Activated naive CD8-positive, alpha-beta T cell treated with anti-CD3 and anti-CD28 coated beads, Interleukin-2, amount 10 ng/mL, durations not matched to agents 7 days and 5 days (primary cell): ENCODE data around the gene IL3. TPM values are rescaled to one million over a fixed set of nuclear protein-coding genes. Genes with fewer than 3 reads are reported as not detected.
"Not testable (repeated sequence)": the region's sequence is repeated elsewhere in the genome, so short reads cannot be mapped to it uniquely, and the experiment has no call there.

ENCODE experiments used
- ATAC-seq: fragments of 150-1000 bp; cut with Tn5 transposase; one replicate; pipeline ENCODE4 v1.10.0; 2021; ENCODE audit warnings: low read depth, moderate library complexity
- POLR2A ChIA-PET: fragments of 350-600 bp; sonication (Branson Sonifier 250); formaldehyde crosslinking; loops from one replicate; lab custom pipeline; 2021; ENCODE audit warnings: antibody characterized with exemption; lab: Charles Lee
- DNase-seq: peaks from one replicate; pipeline ENCODE4 v3.0.0; 2021
- H3K27ac Mint-ChIP-seq: one replicate; pipeline ENCODE4 v1.8.0; 2022; ENCODE audit warnings: mild to moderate bottlenecking, mixed read lengths
- H3K27me3 Mint-ChIP-seq: one replicate; pipeline ENCODE4 v1.8.0; 2022; ENCODE audit warnings: mild to moderate bottlenecking, moderate library complexity, mixed read lengths
- H3K36me3 Mint-ChIP-seq: one replicate; pipeline ENCODE4 v1.8.0; 2021; ENCODE audit warnings: mild to moderate bottlenecking, mixed read lengths
- H3K4me1 Mint-ChIP-seq: one replicate; pipeline ENCODE4 v1.8.0; 2021; ENCODE audit warnings: mixed read lengths
- H3K4me3 Mint-ChIP-seq: one replicate; pipeline ENCODE4 v1.8.0; 2022; ENCODE audit warnings: mild to moderate bottlenecking, moderate library complexity, mixed read lengths
- H3K9me3 Mint-ChIP-seq: one replicate; pipeline ENCODE4 v1.8.0; 2021; ENCODE audit warnings: mixed read lengths
- total RNA-seq, 2 experiments: library from RNA; stranded (reverse); gene quantifications; one replicate each; pipeline ENCODE4 v1.2.3, GENCODE V29; 2021

Gene IL3
- total RNA-seq, 2 experiments from 2014 or later: not detected

DNA sequence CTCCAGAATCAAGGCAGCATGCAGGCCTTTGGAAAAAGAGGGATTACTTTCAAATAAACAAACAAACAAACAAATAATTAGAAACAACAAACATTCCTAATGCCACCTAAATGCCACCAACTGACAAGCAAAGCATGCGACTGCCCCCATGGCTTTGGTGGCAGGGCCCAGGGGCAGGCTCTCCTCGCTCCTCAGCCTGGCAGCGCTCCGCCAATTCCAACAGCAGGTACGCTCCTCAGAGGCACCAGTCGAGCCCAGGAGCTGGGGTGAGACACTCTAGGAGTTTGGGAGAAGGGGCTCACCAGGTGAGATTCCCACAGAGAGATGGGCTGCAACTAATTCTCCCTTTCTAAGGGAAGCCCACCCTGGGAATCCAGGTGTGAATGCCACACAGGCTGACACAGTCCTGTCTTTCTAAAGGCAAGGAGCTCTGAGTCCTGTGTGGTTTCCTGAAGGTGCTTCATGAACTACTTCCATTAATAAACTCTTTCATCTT is 41.0 kb downstream of the IL3 start:
- H3K4me3 Mint-ChIP-seq: peak overlapping the region; percentile 64
- H3K4me1 Mint-ChIP-seq: peaks cover 66% of the 10 kb centered on the region
- POLR2A ChIA-PET: interaction anchor here (1.0 to 1.2 kb wide), 2 partner anchors 9 to 13 kb away, joined by 4 read pairs; no protein-coding TSS in a partner anchor
- peaks cover 3% of the 10 kb centered on the region for H3K36me3 Mint-ChIP-seq
- DNase-seq: no peak
- H3K27me3 Mint-ChIP-seq: no peaks in the 10 kb centered on the region
- no peak for ATAC-seq
- no peaks in the 10 kb centered on the region for H3K9me3 Mint-ChIP-seq
- H3K27ac Mint-ChIP-seq: peak overlapping the region; percentile 85

DNA sequence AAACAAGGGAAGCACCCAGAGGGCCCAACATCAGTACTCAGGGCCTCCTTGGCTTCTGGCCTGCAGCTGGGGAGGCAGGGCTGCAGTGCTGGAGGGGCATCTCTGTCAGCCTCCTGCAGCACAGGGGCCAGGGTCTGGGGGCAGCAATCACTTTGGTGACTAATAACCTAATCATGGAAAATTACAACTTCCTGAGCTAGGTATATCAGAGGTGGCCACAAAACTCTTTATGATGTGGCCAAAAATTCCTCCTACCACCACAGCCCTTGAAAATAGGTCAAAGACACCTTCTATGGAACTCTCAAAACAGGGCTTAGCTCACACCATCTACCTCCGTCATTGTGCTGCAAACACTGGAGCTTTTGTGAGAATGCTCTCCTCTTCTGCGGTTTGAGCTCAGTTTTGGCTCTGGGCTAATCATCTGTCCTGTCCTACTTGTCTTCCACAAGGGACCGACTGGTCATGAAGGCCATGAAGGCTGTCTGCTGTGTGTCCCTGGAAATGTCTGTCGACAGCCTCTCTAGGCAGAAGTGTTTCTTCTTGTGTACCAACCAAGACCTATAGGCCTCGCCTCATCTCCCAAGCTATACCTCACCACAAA is 41.7 kb downstream of the IL3 start:
- H3K27me3 Mint-ChIP-seq: no peaks in the 10 kb centered on the region
- no peaks in the 10 kb centered on the region for H3K9me3 Mint-ChIP-seq
- DNase-seq (peak; percentile 37), ATAC-seq (no peak)
- POLR2A ChIA-PET: interaction anchor here (0.5 to 1.2 kb wide), 3 partner anchors 8 to 1946 kb away, joined by 3 to 4 read pairs (median 4); no protein-coding TSS in a partner anchor
- H3K4me1 Mint-ChIP-seq: peaks cover 63% of the 10 kb centered on the region
- peak overlapping the region; percentile 85 for H3K27ac Mint-ChIP-seq
- peaks cover 2% of the 10 kb centered on the region for H3K36me3 Mint-ChIP-seq
- H3K4me3 Mint-ChIP-seq: peak overlapping the region; percentile 25

DNA sequence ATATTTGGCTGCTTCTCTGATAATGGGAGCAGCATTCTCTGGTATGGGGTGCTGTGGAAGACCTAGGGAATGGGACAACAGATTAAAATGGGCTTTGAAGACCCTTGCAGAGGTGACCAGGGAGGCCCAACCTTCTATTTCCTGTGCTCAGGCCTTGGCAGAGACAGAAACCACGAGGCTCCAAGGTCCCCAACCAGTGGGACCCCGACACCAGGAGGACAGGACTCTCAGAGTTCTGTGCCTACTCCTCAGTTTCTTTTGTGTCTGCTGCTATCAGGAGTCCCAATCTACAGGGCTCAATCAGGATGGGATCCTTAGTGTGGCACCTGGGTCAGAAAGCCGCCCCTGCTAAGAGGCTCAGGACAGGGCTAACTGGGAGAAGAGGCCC is 42.5 kb downstream of the IL3 start:
- ATAC-seq (no peak), DNase-seq (no peak)
- Mint-ChIP-seq H3K4me3 (peak overlapping the region; percentile 17), H3K27ac (peak overlapping the region; percentile 85), H3K36me3 (peaks cover 7% of the 10 kb centered on the region), H3K9me3 (peaks cover 4% of the 10 kb centered on the region), H3K4me1 (peaks cover 65% of the 10 kb centered on the region), H3K27me3 (no peaks in the 10 kb centered on the region)
- POLR2A ChIA-PET: no interaction called here

GRCh38 chr5:132103332-132103951 is 43.0 kb downstream of the IL3 start:
- Mint-ChIP-seq H3K27ac (peak overlapping the region; percentile 85), H3K9me3 (peaks cover 6% of the 10 kb centered on the region), H3K4me3 (peak overlapping the region; percentile 64), H3K4me1 (peaks cover 64% of the 10 kb centered on the region), H3K27me3 (no peaks in the 10 kb centered on the region), H3K36me3 (peaks cover 8% of the 10 kb centered on the region)
- ATAC-seq (peak; percentile 83), DNase-seq (peak; percentile 60)
- POLR2A ChIA-PET: interaction anchor here (1.4 kb wide), 1 partner anchor 15 kb away, joined by 4 read pairs; no protein-coding TSS in a partner anchor

DNA sequence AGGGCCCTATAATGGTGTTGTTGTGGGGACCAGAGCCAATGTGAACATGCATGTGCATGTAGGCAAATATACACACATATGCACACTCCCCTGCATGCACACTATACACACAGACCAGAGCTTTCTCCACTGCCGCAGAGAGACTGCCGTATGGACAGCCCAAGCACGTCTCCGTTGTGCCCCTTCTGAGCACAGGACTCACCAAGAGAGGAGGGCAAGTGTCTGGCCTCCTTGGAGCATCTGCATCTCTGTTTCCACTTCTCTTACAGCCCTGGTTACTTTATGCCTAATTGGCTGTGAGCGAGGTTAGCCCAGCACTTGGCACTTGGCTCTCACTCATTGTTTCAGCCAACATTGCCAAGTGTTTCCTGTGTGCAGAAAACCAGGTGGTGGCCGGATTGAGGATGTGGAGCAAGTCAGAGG is 43.5 kb downstream of the IL3 start:
- Mint-ChIP-seq H3K9me3 (peaks cover 8% of the 10 kb centered on the region), H3K36me3 (peaks cover 12% of the 10 kb centered on the region), H3K4me1 (peaks cover 62% of the 10 kb centered on the region), H3K27ac (peak overlapping the region; percentile 85), H3K27me3 (no peaks in the 10 kb centered on the region), H3K4me3 (peak overlapping the region; percentile 64)
- DNase-seq (peak; percentile 58), ATAC-seq (peak; percentile 44)
- POLR2A ChIA-PET: interaction anchor here (0.6 to 1.4 kb wide), 2 partner anchors 16 to 377 kb away, joined by 3 to 4 read pairs; no protein-coding TSS in a partner anchor

DNA sequence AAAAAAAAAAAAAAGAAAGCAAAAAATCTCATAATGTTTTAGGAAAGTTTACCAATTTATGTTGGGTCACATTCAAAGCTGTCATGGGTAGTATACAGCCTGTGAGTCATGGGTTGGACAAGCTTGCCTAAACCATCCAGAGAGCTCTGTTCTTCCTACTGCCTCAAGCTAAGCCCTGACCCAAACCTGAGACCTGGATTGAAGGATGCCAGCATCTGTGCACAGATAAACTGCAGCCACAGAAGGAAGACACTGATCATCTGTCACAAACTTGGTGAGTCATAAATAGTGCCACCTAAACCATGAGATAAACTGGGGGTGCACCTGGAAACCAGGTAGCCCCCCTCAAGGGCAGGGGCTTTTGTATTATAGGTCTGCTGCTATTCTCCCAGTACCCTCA is 44.1 kb downstream of the IL3 start:
- ATAC-seq (no peak), DNase-seq (no peak)
- Mint-ChIP-seq H3K4me3 (peak overlapping the region; percentile 29), H3K36me3 (peaks cover 12% of the 10 kb centered on the region), H3K27ac (peak overlapping the region; percentile 85), H3K9me3 (peaks cover 8% of the 10 kb centered on the region), H3K27me3 (no peaks in the 10 kb centered on the region), H3K4me1 (peaks cover 56% of the 10 kb centered on the region)
- POLR2A ChIA-PET: interaction anchor here (0.6 to 1.4 kb wide), 3 partner anchors 16 to 509 kb away, joined by 3 to 13 read pairs (median 4); no protein-coding TSS in a partner anchor

DNA sequence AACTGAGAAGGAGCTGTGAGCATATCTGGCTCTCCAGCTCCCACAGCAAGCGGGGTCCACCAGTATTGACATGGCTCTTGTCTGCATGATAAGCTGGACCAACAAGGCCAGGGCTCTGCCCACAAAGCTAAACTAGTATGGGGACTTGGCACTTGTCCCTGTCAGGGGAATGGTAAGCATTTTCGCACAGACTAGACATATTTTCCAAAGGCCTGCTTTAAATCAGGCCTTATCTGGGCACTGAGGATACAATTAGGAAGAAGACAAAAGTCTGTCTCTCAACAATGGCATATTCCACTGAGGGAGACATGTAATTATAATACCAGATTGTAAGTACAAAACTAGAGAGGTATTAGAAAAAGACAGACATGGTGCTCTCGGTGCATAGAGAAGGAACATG is 45.2 kb downstream of the IL3 start:
- POLR2A ChIA-PET: no interaction called here
- no peak for DNase-seq
- peak overlapping the region; percentile 45 for H3K27ac Mint-ChIP-seq
- peaks cover 54% of the 10 kb centered on the region for H3K4me1 Mint-ChIP-seq
- H3K36me3 Mint-ChIP-seq: peaks cover 12% of the 10 kb centered on the region
- H3K4me3 Mint-ChIP-seq: no peak overlapping the region
- no peaks in the 10 kb centered on the region for H3K27me3 Mint-ChIP-seq
- H3K9me3 Mint-ChIP-seq: peaks cover 8% of the 10 kb centered on the region
- no peak for ATAC-seq

- peaks cover 51% of the 10 kb centered on the region for H3K4me1 Mint-ChIP-seq
- POLR2A ChIA-PET, H3K27me3 Mint-ChIP-seq, DNase-seq, H3K27ac Mint-ChIP-seq, ATAC-seq, H3K4me3 Mint-ChIP-seq: not testable (repeated sequence)
- peaks cover 19% of the 10 kb centered on the region for H3K36me3 Mint-ChIP-seq
- H3K9me3 Mint-ChIP-seq: peaks cover 12% of the 10 kb centered on the region
These were observed 48.0 kb downstream of the IL3 start for GRCh38 chr5:132108495-132108894.

GRCh38 chr5:132108957-132109356 is 48.5 kb downstream of the IL3 start:
- H3K27me3 Mint-ChIP-seq, ATAC-seq, H3K27ac Mint-ChIP-seq, H3K4me3 Mint-ChIP-seq, POLR2A ChIA-PET, DNase-seq: not testable (repeated sequence)
- Mint-ChIP-seq H3K9me3 (peaks cover 14% of the 10 kb centered on the region), H3K36me3 (peaks cover 19% of the 10 kb centered on the region), H3K4me1 (peaks cover 50% of the 10 kb centered on the region)

- Mint-ChIP-seq H3K4me3 (peak overlapping the region; percentile 5), H3K36me3 (peaks cover 19% of the 10 kb centered on the region), H3K9me3 (peaks cover 14% of the 10 kb centered on the region), H3K27me3 (no peaks in the 10 kb centered on the region), H3K27ac (peak overlapping the region; percentile 68), H3K4me1 (peaks cover 50% of the 10 kb centered on the region)
- ATAC-seq: no peak
- POLR2A ChIA-PET: interaction anchor here (1.3 kb wide), 1 partner anchor 7 kb away, joined by 4 read pairs; no protein-coding TSS in a partner anchor
- DNase-seq: no peak
These were observed 49.1 kb downstream of the IL3 start for GRCh38 chr5:132109494-132110053.

- Mint-ChIP-seq H3K4me3 (peak overlapping the region; percentile 51), H3K9me3 (peaks cover 14% of the 10 kb centered on the region), H3K27ac (peak overlapping the region; percentile 84), H3K36me3 (peaks cover 19% of the 10 kb centered on the region), H3K4me1 (peaks cover 50% of the 10 kb centered on the region), H3K27me3 (no peaks in the 10 kb centered on the region)
- DNase-seq (no peak), ATAC-seq (peak; percentile 13)
- POLR2A ChIA-PET: interaction anchor here (1.3 kb wide), 1 partner anchor 8 kb away, joined by 4 read pairs; no protein-coding TSS in a partner anchor
These were observed 49.7 kb downstream of the IL3 start for GRCh38 chr5:132110195-132110594.

GRCh38 chr5:132110930-132111329 is 50.5 kb downstream of the IL3 start:
- H3K36me3 Mint-ChIP-seq: peaks cover 19% of the 10 kb centered on the region
- no peaks in the 10 kb centered on the region for H3K27me3 Mint-ChIP-seq
- no peak for DNase-seq
- POLR2A ChIA-PET: interaction anchor here (1.3 to 1.6 kb wide), 2 partner anchors 9 to 11 kb away, joined by 3 to 4 read pairs; no protein-coding TSS in a partner anchor
- peaks cover 14% of the 10 kb centered on the region for H3K9me3 Mint-ChIP-seq
- peak; percentile 55 for ATAC-seq
- peaks cover 50% of the 10 kb centered on the region for H3K4me1 Mint-ChIP-seq
- peak overlapping the region; percentile 84 for H3K27ac Mint-ChIP-seq
- peak overlapping the region; percentile 51 for H3K4me3 Mint-ChIP-seq

- H3K36me3 Mint-ChIP-seq: peaks cover 17% of the 10 kb centered on the region
- POLR2A ChIA-PET: interaction anchor here (1.6 kb wide), 1 partner anchor 12 kb away, joined by 3 read pairs; no protein-coding TSS in a partner anchor
- H3K9me3 Mint-ChIP-seq: peaks cover 14% of the 10 kb centered on the region
- DNase-seq (no peak), ATAC-seq (no peak)
- no peak overlapping the region for H3K4me3 Mint-ChIP-seq
- peaks cover 55% of the 10 kb centered on the region for H3K4me1 Mint-ChIP-seq
- H3K27me3 Mint-ChIP-seq: no peaks in the 10 kb centered on the region
- peak overlapping the region; percentile 39 for H3K27ac Mint-ChIP-seq
These were observed 51.7 kb downstream of the IL3 start for GRCh38 chr5:132112111-132112510.
